Omental fat pad (tissue), 4 donors: ENCODE measurements around the gene SMIM13. TPM values are rescaled to one million over a fixed set of nuclear protein-coding genes. Genes with fewer than 3 reads are reported as not detected.
A peak's percentile ranks its signal among the peaks of the same experiment; 100 is the strongest.
"Not testable (repeated sequence)": the region's sequence is repeated elsewhere in the genome, so short reads cannot be mapped to it uniquely, and the experiment has no call there.

Experiments used
- ATAC-seq: fragments of 150-250 bp; one replicate; pipeline ENCODE4 v1.9.1; 2016; ENCODE audit warnings: mild to moderate bottlenecking, moderate library complexity; ENCODE audit not compliant: low FRiP score
- DNase-seq: peaks from one replicate; pipeline ENCODE4 v3.0.0-alpha.2; 2019; ENCODE audit warnings: low spot score
- CTCF ChIP-seq, 3 donors: fragments of 450-650 bp; IDR thresholded peaks; one replicate each; pipeline ENCODE4 v1.5.1; 2016 to 2017; ENCODE audit warnings: antibody characterized with exemption in 3 of 3, mild to moderate bottlenecking in 3 of 3, moderate library complexity in 2 of 3
- total RNA-seq, 4 donors: library from RNA; depleted of rRNA; stranded (reverse); fragments of >200 nt; gene quantifications; one replicate each; pipeline ENCODE4 v1.1.0, GENCODE V29; 2016

The SMIM13 gene
- total RNA-seq, 4 donors from 2014 or later: 7.7 to 10.0 (median 8.2) TPM

GRCh38 chr6:11083491-11083890 is 10.1 kb upstream of the SMIM13 start:
- ATAC-seq (no peak), DNase-seq (no peak)
- TF ChIP-seq CTCF (IDR thresholded peaks at IDR 0.05): no peak

GRCh38 chr6:11083956-11084355 is 9.7 kb upstream of the SMIM13 start:
- no peak for TF ChIP-seq CTCF (IDR thresholded peaks at IDR 0.05)
- no peak for ATAC-seq
- no peak for DNase-seq

- ATAC-seq (no peak), DNase-seq (no peak)
- no peak for TF ChIP-seq CTCF (IDR thresholded peaks at IDR 0.05)
These were observed 7.7 kb upstream of the SMIM13 start for GRCh38 chr6:11085758-11086435.

GRCh38 chr6:11087141-11087812 is 6.4 kb upstream of the SMIM13 start:
- DNase-seq, ATAC-seq: not testable (repeated sequence)

- ATAC-seq (no peak), DNase-seq (no peak)
- no peak for TF ChIP-seq CTCF (IDR thresholded peaks at IDR 0.05)
These were observed 3.9 kb upstream of the SMIM13 start for GRCh38 chr6:11089695-11090094.

GRCh38 chr6:11091141-11091540 is 2.5 kb upstream of the SMIM13 start:
- not testable (repeated sequence) for DNase-seq, ATAC-seq

GRCh38 chr6:11092668-11093375 is 812 bp upstream of the SMIM13 start:
- ATAC-seq (peak; percentile 14), DNase-seq (no peak)
- TF ChIP-seq CTCF (IDR thresholded peaks at IDR 0.05): no peak

GRCh38 chr6:11093376-11093625 is 333 bp upstream of the SMIM13 start:
- DNase-seq: no peak
- peak; percentile 5 for ATAC-seq
- TF ChIP-seq CTCF (IDR thresholded peaks at IDR 0.05): no peak
